ENCODE data around the gene HMCN2. TPM values are rescaled to one million over a fixed set of nuclear protein-coding genes. Genes with fewer than 3 reads are reported as not detected.

The HMCN2 gene
- total RNA-seq, 2 experiments from 2014 or later, result not detected

GRCh38 chr9:130220352-130220751, 45.2 kb upstream of the HMCN2 start:
- no peak for DNase-seq (ENCODE audit: low spot score)
- Histone ChIP-seq H3K9me2 (ENCODE audit: insufficient read depth, low read length) (no peaks in the 10 kb centered on the region), H3K4me3 (ENCODE audit: low read depth, low read length, poor library complexity, severe bottlenecking) (no peak overlapping the region), H2AFZ (ENCODE audit: low read length) (no peak overlapping the region), H3K9me3 (ENCODE audit: low read length) (no peaks in the 10 kb centered on the region), H3K79me2 (ENCODE audit: insufficient read depth, low read depth, low read length) (no peaks in the 10 kb centered on the region), H4K20me1 (ENCODE audit: insufficient read depth, low read length) (no peaks in the 10 kb centered on the region), H3K36me3 (ENCODE audit: insufficient read depth, low read length) (no peaks in the 10 kb centered on the region), H3K4me2 (ENCODE audit: low read length) (no peak overlapping the region), H3K4me1 (ENCODE audit: insufficient read depth, low read length, poor library complexity, severe bottlenecking) (no peaks in the 10 kb centered on the region), H3K27ac (ENCODE audit: low read depth, low read length, poor library complexity, severe bottlenecking) (no peak overlapping the region)
- TF ChIP-seq EZH2phosphoT487 (IDR thresholded peaks at IDR 0.05; ENCODE audit: borderline replicate concordance, low read depth, low read length), result no peak
- TF ChIP-seq, protein P1, sequence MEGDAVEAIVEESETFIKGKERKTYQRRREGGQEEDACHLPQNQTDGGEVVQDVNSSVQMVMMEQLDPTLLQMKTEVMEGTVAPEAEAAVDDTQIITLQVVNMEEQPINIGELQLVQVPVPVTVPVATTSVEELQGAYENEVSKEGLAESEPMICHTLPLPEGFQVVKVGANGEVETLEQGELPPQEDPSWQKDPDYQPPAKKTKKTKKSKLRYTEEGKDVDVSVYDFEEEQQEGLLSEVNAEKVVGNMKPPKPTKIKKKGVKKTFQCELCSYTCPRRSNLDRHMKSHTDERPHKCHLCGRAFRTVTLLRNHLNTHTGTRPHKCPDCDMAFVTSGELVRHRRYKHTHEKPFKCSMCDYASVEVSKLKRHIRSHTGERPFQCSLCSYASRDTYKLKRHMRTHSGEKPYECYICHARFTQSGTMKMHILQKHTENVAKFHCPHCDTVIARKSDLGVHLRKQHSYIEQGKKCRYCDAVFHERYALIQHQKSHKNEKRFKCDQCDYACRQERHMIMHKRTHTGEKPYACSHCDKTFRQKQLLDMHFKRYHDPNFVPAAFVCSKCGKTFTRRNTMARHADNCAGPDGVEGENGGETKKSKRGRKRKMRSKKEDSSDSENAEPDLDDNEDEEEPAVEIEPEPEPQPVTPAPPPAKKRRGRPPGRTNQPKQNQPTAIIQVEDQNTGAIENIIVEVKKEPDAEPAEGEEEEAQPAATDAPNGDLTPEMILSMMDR (conservative IDR thresholded peaks at IDR 0.05; ENCODE audit: low read length), result no peak
- intact Hi-C loops (cut with micrococcal nuclease; ENCODE audit: unreplicated experiment), result no loop called here
- ChIA-PET POLR2A (interaction anchor here (0.6 to 0.7 kb wide), 3 partner anchors 9 to 705 kb away, joined by 3 to 6 read pairs (median 5); no protein-coding TSS in a partner anchor), CTCF (ENCODE audit: unreplicated experiment) (no interaction called here)
- BruUV-seq (replicated peaks), result no TSS peak

- Histone ChIP-seq H3K4me2 (ENCODE audit: low read length) (no peak overlapping the region), H3K4me3 (ENCODE audit: low read depth, low read length, poor library complexity, severe bottlenecking) (no peak overlapping the region), H3K79me2 (ENCODE audit: insufficient read depth, low read depth, low read length) (no peaks in the 10 kb centered on the region), H3K9me2 (ENCODE audit: insufficient read depth, low read length) (no peaks in the 10 kb centered on the region), H3K9me3 (ENCODE audit: low read length) (0 out of 2 replicates have a peak, but pooled peaks cover 3% of the 10 kb centered on the region), H3K4me1 (ENCODE audit: insufficient read depth, low read length, poor library complexity, severe bottlenecking) (no peaks in the 10 kb centered on the region), H3K27ac (ENCODE audit: low read depth, low read length, poor library complexity, severe bottlenecking) (no peak overlapping the region), H4K20me1 (ENCODE audit: insufficient read depth, low read length) (no peaks in the 10 kb centered on the region), H3K36me3 (ENCODE audit: insufficient read depth, low read length) (no peaks in the 10 kb centered on the region), H2AFZ (ENCODE audit: low read length) (no peak overlapping the region)
- intact Hi-C loops (cut with micrococcal nuclease; ENCODE audit: unreplicated experiment), result no loop called here
- ChIA-PET CTCF (ENCODE audit: unreplicated experiment) (no interaction called here), POLR2A (no interaction called here)
- BruUV-seq (replicated peaks), result no TSS peak
- TF ChIP-seq EZH2phosphoT487 (IDR thresholded peaks at IDR 0.05; ENCODE audit: borderline replicate concordance, low read depth, low read length), result no peak
- TF ChIP-seq, protein P1 (conservative IDR thresholded peaks at IDR 0.05; ENCODE audit: low read length), result no peak
- DNase-seq (ENCODE audit: low spot score), result no peak
Observed at GRCh38 chr9:130222833-130223232, 42.7 kb upstream of the HMCN2 start.

- Histone ChIP-seq H3K9me3 (ENCODE audit: low read length) (0 out of 2 replicates have a peak, but pooled peaks cover 6% of the 10 kb centered on the region), H3K9me2 (ENCODE audit: insufficient read depth, low read length) (no peaks in the 10 kb centered on the region), H3K36me3 (ENCODE audit: insufficient read depth, low read length) (no peaks in the 10 kb centered on the region), H4K20me1 (ENCODE audit: insufficient read depth, low read length) (no peaks in the 10 kb centered on the region), H2AFZ (ENCODE audit: low read length) (no peak overlapping the region), H3K79me2 (ENCODE audit: insufficient read depth, low read depth, low read length) (no peaks in the 10 kb centered on the region), H3K27ac (ENCODE audit: low read depth, low read length, poor library complexity, severe bottlenecking) (no peak overlapping the region), H3K4me1 (ENCODE audit: insufficient read depth, low read length, poor library complexity, severe bottlenecking) (no peaks in the 10 kb centered on the region), H3K4me2 (ENCODE audit: low read length) (no peak overlapping the region), H3K4me3 (ENCODE audit: low read depth, low read length, poor library complexity, severe bottlenecking) (no peak overlapping the region)
- BruUV-seq (replicated peaks), result no TSS peak
- ChIA-PET CTCF (ENCODE audit: unreplicated experiment) (no interaction called here), POLR2A (no interaction called here)
- DNase-seq (ENCODE audit: low spot score), result no peak
- intact Hi-C loops (cut with micrococcal nuclease; ENCODE audit: unreplicated experiment), result no loop called here
- TF ChIP-seq EZH2phosphoT487 (IDR thresholded peaks at IDR 0.05; ENCODE audit: borderline replicate concordance, low read depth, low read length), result no peak
- TF ChIP-seq, protein P1 (conservative IDR thresholded peaks at IDR 0.05; ENCODE audit: low read length), result no peak
Observed at GRCh38 chr9:130225071-130225470, 40.5 kb upstream of the HMCN2 start.

Measured in OCI-LY7 (cell line).